Neural cell (in vitro differentiated cells): Measurements from ENCODE around the gene SETBP1. TPM values are rescaled to one million over a fixed set of nuclear protein-coding genes. Genes with fewer than 3 reads are reported as not detected.

Source experiments
- H2AFZ ChIP-seq: fragments of 200-600, 300-800 bp; sonication (generic), shearing (Covaris generic); 2 replicates; pipeline ENCODE4 v1.6.0; 2014; ENCODE audit warnings: low read depth, mild to moderate bottlenecking, antibody characterized with exemption, low read length, moderate library complexity
- H3F3A ChIP-seq: fragments of 200-600 bp; shearing (Covaris generic); 2 replicates; pipeline ENCODE4 v1.6.1; 2016; ENCODE audit warnings: mild to moderate bottlenecking, moderate library complexity, mixed read lengths, antibody characterized with exemption, low read length; ENCODE audit not compliant: insufficient read depth, poor library complexity, severe bottlenecking
- H3K27ac ChIP-seq: fragments of 200-600, 300-800 bp; sonication (generic), shearing (Covaris generic); 2 replicates; pipeline ENCODE4 v1.5.1; 2014; ENCODE audit warnings: mild to moderate bottlenecking, low read length, moderate library complexity
- H3K27me3 ChIP-seq: fragments of 300-800, 200-600 bp; sonication (generic), shearing (Covaris generic); 2 replicates; pipeline ENCODE4 v1.6.0; 2014; ENCODE audit warnings: mild to moderate bottlenecking, low read depth, low read length, moderate library complexity; ENCODE audit not compliant: insufficient read depth
- H3K36me3 ChIP-seq: fragments of 300-800, 200-600 bp; sonication (generic), shearing (Covaris generic); 2 replicates; pipeline ENCODE4 v1.5.1; 2014; ENCODE audit warnings: mild to moderate bottlenecking, antibody characterized with exemption, low read length, moderate library complexity; ENCODE audit not compliant: insufficient read depth
- H3K4me2 ChIP-seq: fragments of 300-800, 200-600 bp; sonication (generic), shearing (Covaris generic); 2 replicates; pipeline ENCODE4 v1.6.0; 2014; ENCODE audit warnings: mild to moderate bottlenecking, low read length
- H3K4me3 ChIP-seq: fragments of 300-800, 200-600 bp; sonication (generic), shearing (Covaris generic); 2 replicates; pipeline ENCODE4 v1.5.1; 2014; ENCODE audit warnings: mild to moderate bottlenecking, low read length, moderate library complexity
- H3K79me2 ChIP-seq: fragments of 200-600 bp; shearing (Covaris generic); replicated peaks from 2 replicates; pipeline ENCODE4 v1.6.0; 2014; ENCODE audit warnings: mild to moderate bottlenecking, low read length, moderate library complexity; ENCODE audit not compliant: insufficient read depth
- H3K9ac ChIP-seq: fragments of 300-800, 200-600 bp; sonication (generic), shearing (Covaris generic); 2 replicates; pipeline ENCODE4 v1.6.1; 2016; ENCODE audit warnings: mild to moderate bottlenecking, low read length, mixed read lengths
- H3K9me2 ChIP-seq: fragments of 200-600 bp; shearing (Covaris generic); 2 replicates; pipeline ENCODE4 v1.6.1; 2016; ENCODE audit warnings: mild to moderate bottlenecking, low read length, mixed read lengths; ENCODE audit not compliant: insufficient read depth
- H3K9me3 ChIP-seq: fragments of 200-600, 300-800 bp; sonication (generic), shearing (Covaris generic); 2 replicates; pipeline ENCODE4 v1.6.1; 2016; ENCODE audit warnings: mild to moderate bottlenecking, mixed run types, low read length, moderate library complexity, mixed read lengths
- H4K20me1 ChIP-seq: fragments of 200-600 bp; shearing (Covaris generic); 2 replicates; pipeline ENCODE4 v1.6.1; 2016; ENCODE audit warnings: mild to moderate bottlenecking, mixed run types; ENCODE audit not compliant: insufficient read depth
- EP300 ChIP-seq: fragments of 450-650 bp; conservative IDR thresholded peaks from 2 replicates; pipeline ENCODE4 v1.6.1; 2014; ENCODE audit warnings: antibody characterized with exemption, mild to moderate bottlenecking, moderate library complexity; ENCODE audit not compliant: poor library complexity, severe bottlenecking
- EZH2 ChIP-seq: fragments of 200-600, 300-800 bp; shearing (Covaris generic), sonication (generic); IDR thresholded peaks from 2 replicates; pipeline ENCODE4 v1.6.1; 2014; ENCODE audit warnings: antibody characterized with exemption, low read length, borderline replicate concordance, mild to moderate bottlenecking; ENCODE audit not compliant: insufficient read depth, poor library complexity, severe bottlenecking
- MXI1 ChIP-seq: fragments of 450-650 bp; conservative IDR thresholded peaks from 2 replicates; pipeline ENCODE4 v1.6.1; 2014; ENCODE audit warnings: antibody characterized with exemption, mild to moderate bottlenecking; ENCODE audit not compliant: poor library complexity, severe bottlenecking
- POLR2AphosphoS5 ChIP-seq: IDR thresholded peaks from 2 replicates; pipeline ENCODE4 v1.6.1; 2012
- RAD21 ChIP-seq: fragments of 450-650 bp; conservative IDR thresholded peaks from 2 replicates; pipeline ENCODE4 v1.6.1; 2014; ENCODE audit warnings: antibody characterized with exemption, mild to moderate bottlenecking, moderate library complexity
- REST ChIP-seq: IDR thresholded peaks from 2 replicates; pipeline ENCODE4 v1.6.1; 2012; ENCODE audit warnings: borderline replicate concordance
- SMC3 ChIP-seq: fragments of 450-650 bp; conservative IDR thresholded peaks from 2 replicates; pipeline ENCODE4 v1.6.1; 2014; ENCODE audit warnings: antibody characterized with exemption, mild to moderate bottlenecking, moderate library complexity; ENCODE audit not compliant: poor library complexity
- TAF1 ChIP-seq: IDR thresholded peaks from 2 replicates; pipeline ENCODE4 v1.6.1; 2012; ENCODE audit warnings: low read depth
- polyA plus RNA-seq: library from polyadenylated mRNA; depleted of rRNA; stranded (reverse); fragments of >200 nt; gene quantifications from 2 replicates; pipeline ENCODE4 v1.2.3, GENCODE V29; 2014
- TF ChIP-seq, protein P1 (sequence below): fragments of 450-650 bp; IDR thresholded peaks from 2 replicates; pipeline ENCODE4 v1.5.1; 2014; ENCODE audit warnings: antibody characterized with exemption, mild to moderate bottlenecking, moderate library complexity; ENCODE audit not compliant: poor library complexity, severe bottlenecking

SETBP1 gene
- polyA plus RNA-seq, 1 donor from 2014 or later, result 13.7 TPM

DNA sequence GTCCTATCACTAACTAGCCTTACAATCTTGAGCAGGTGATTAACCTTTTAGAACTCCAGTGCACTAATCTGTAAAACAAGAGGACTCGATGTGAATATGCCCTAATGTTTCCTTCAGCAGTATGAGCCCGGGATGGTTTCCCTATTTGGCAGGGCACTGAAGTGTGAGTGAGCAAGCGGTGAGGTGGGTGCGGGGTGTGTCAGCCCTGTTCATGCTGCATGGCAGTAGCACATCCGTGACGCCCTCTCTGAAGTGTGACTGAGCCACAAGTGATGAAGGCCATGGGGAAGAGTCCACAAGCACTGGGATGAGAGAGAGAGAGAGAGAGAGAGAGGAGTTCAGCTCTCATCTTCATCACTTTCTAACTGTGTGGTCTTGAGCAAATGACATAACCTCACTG lies 168.7 kb downstream of the SETBP1 start:
- H3K9me2 ChIP-seq, result no peaks in the 10 kb centered on the region
- H3K4me3 ChIP-seq, result no peak overlapping the region
- no peaks in the 10 kb centered on the region for H3K36me3 ChIP-seq
- H3K79me2 ChIP-seq, result peaks cover 30% of the 10 kb centered on the region
- no peaks in the 10 kb centered on the region for H3K9me3 ChIP-seq
- no peak for TF ChIP-seq TAF1
- TF ChIP-seq RAD21, result no peak
- TF ChIP-seq SMC3, result no peak
- no peak for TF ChIP-seq MXI1
- no peaks in the 10 kb centered on the region for H4K20me1 ChIP-seq
- no peak overlapping the region for H2AFZ ChIP-seq
- H3K4me2 ChIP-seq, result no peak overlapping the region
- H3K9ac ChIP-seq, result no peak overlapping the region
- no peak overlapping the region for H3K27ac ChIP-seq
- no peaks in the 10 kb centered on the region for H3K27me3 ChIP-seq
- no peaks in the 10 kb centered on the region for H3F3A ChIP-seq

- H3K9me2 ChIP-seq, result no peaks in the 10 kb centered on the region
- H3K27me3 ChIP-seq, result no peaks in the 10 kb centered on the region
- no peak overlapping the region for H3K4me2 ChIP-seq
- H4K20me1 ChIP-seq, result no peaks in the 10 kb centered on the region
- H3K36me3 ChIP-seq, result no peaks in the 10 kb centered on the region
- TF ChIP-seq REST (no peak), POLR2AphosphoS5 (no peak), SMC3 (no peak), EP300 (no peak), EZH2 (no peak), TAF1 (no peak), RAD21 (no peak), MXI1 (no peak)
- TF ChIP-seq, protein P1, sequence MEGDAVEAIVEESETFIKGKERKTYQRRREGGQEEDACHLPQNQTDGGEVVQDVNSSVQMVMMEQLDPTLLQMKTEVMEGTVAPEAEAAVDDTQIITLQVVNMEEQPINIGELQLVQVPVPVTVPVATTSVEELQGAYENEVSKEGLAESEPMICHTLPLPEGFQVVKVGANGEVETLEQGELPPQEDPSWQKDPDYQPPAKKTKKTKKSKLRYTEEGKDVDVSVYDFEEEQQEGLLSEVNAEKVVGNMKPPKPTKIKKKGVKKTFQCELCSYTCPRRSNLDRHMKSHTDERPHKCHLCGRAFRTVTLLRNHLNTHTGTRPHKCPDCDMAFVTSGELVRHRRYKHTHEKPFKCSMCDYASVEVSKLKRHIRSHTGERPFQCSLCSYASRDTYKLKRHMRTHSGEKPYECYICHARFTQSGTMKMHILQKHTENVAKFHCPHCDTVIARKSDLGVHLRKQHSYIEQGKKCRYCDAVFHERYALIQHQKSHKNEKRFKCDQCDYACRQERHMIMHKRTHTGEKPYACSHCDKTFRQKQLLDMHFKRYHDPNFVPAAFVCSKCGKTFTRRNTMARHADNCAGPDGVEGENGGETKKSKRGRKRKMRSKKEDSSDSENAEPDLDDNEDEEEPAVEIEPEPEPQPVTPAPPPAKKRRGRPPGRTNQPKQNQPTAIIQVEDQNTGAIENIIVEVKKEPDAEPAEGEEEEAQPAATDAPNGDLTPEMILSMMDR, result no peak
- no peak overlapping the region for H3K4me3 ChIP-seq
- H2AFZ ChIP-seq, result no peak overlapping the region
- no peaks in the 10 kb centered on the region for H3F3A ChIP-seq
- H3K9ac ChIP-seq, result no peak overlapping the region
- H3K27ac ChIP-seq, result no peak overlapping the region
- H3K9me3 ChIP-seq, result no peaks in the 10 kb centered on the region
- peaks cover 33% of the 10 kb centered on the region for H3K79me2 ChIP-seq
Observed at GRCh38 chr18:44850001-44850400, 169.3 kb downstream of the SETBP1 start.
